K562 (cell line): ENCODE measurements around the gene CISTR.

Source experiments
- BRD4 ChIP-seq: fragments of 200-600 bp; sonication (generic); IDR thresholded peaks from 2 replicates; pipeline ENCODE4 v1.6.1; 2017; ENCODE audit warnings: inconsistent platforms
- CEBPG ChIP-seq, 3 experiments: fragments of 200-800 bp in 1 of 3; sonication (Bioruptor generic) in 1 of 3; sonication (generic) in 1 of 3; formaldehyde crosslinking in 1 of 3; IDR thresholded peaks in 2 of 3; conservative IDR thresholded peaks in 1 of 3; 2 replicates each; pipeline versions ENCODE4 v1.6.1 to v1.8.0; 2016 to 2022; ENCODE audit warnings: missing compliant biosample characterization in 2 of 3, missing genetic modification characterization in 2 of 3, mild to moderate bottlenecking in 1 of 3, missing genetic modification reagents in 1 of 3
- CTCF ChIP-seq, 3 experiments: IDR thresholded peaks in 2 of 3; conservative IDR thresholded peaks in 1 of 3; 2 replicates each; pipeline ENCODE4 v1.5.1; 2011 to 2012; ENCODE audit warnings: low read length in 3 of 3, mild to moderate bottlenecking in 3 of 3, control low read depth in 2 of 3, improper control_type of control experiment in 1 of 3, inconsistent platforms in 1 of 3, low read depth in 1 of 3, mixed read lengths in 1 of 3, moderate library complexity in 1 of 3; ENCODE audit not compliant: insufficient read depth in 2 of 3
- EZH2 ChIP-seq: IDR thresholded peaks from 2 replicates; pipeline ENCODE4 v1.6.1; 2012; ENCODE audit warnings: low read depth, mild to moderate bottlenecking, inconsistent platforms, low read length, borderline replicate concordance
- FOXM1 ChIP-seq, 2 experiments: fragments of 450-650 bp in 1 of 2; sonication (generic) in 1 of 2; formaldehyde crosslinking in 1 of 2; IDR thresholded peaks; 2 replicates each; pipeline versions ENCODE4 v1.6.1 to v1.9.0; 2017 to 2022; ENCODE audit warnings: low read depth in 2 of 2, mild to moderate bottlenecking in 2 of 2, missing genetic modification reagents in 1 of 2, moderate library complexity in 1 of 2
- PHB2 ChIP-seq: fragments of 450-650 bp; IDR thresholded peaks from 2 replicates; pipeline ENCODE4 v1.6.1; 2017; ENCODE audit warnings: low read depth
- POLR2A ChIP-seq: fragments of 450-650 bp; conservative IDR thresholded peaks from 2 replicates; pipeline ENCODE4 v1.6.1; 2016
- ZNF12 ChIP-seq: sonication (generic); formaldehyde crosslinking; IDR thresholded peaks from 2 replicates; pipeline ENCODE4 v1.4.0; 2020; ENCODE audit warnings: mild to moderate bottlenecking, missing genetic modification reagents
- ZNF561 ChIP-seq: fragments of 450-650 bp; formaldehyde crosslinking; conservative IDR thresholded peaks from 2 replicates; pipeline ENCODE4 v1.4.0; 2020; ENCODE audit warnings: mild to moderate bottlenecking, moderate library complexity

GRCh38 chr12:53770281-53770680 is 18.5 kb upstream of the CISTR start:
- TF ChIP-seq BRD4 (no peak), ZNF561 (CRISPR knock-in tag) (no peak), CTCF (IDR thresholded peaks at IDR 0.05 in 2 of 3, conservative IDR thresholded peaks at IDR 0.05 in 1 of 3; ENCODE audit: insufficient read depth in 2 of 3, low read depth in 1 of 3, low read length in 3 of 3) (no peak), FOXM1 (IDR thresholded peaks at IDR 0.05; ENCODE audit: low read depth) (no peak), FOXM1 (CRISPR knock-in tag; IDR thresholded peaks at IDR 0.05; ENCODE audit: low read depth) (no peak), POLR2A (no peak), EZH2 (no peak), PHB2 (no peak), ZNF12 (no peak), CEBPG (CRISPR knock-in tag; IDR thresholded peaks at IDR 0.05) (no peak), CEBPG (tag; conservative IDR thresholded peaks at IDR 0.05 in 1 of 2, IDR thresholded peaks at IDR 0.05 in 1 of 2) (no peak)
